ENCODE results near the gene ST6GALNAC1. TPM values are rescaled to one million over a fixed set of nuclear protein-coding genes. Genes with fewer than 3 reads are reported as not detected.

Gene ST6GALNAC1
- total and polyA plus RNA-seq, 2 of the 8 experiments (the other 6 are each of a cell fraction or from before 2014, with no cell fraction given) = not detected

GRCh38 chr17:76674600-76674999 lies 31.0 kb upstream of the ST6GALNAC1 start:
- H3K18ac ChIP-seq (ENCODE audit: extremely low read depth, low read length) = no peak overlapping the region
- H3K14ac ChIP-seq (ENCODE audit: insufficient read length) = no peak overlapping the region
- ChIA-PET POLR2A (ENCODE audit: partially characterized antibody) (no interaction called here), CTCF (ENCODE audit: partially characterized antibody) (interaction anchor here (1.3 to 2.5 kb wide), 2 partner anchors 9 to 21 kb away, joined by 3 to 9 read pairs; no protein-coding TSS in a partner anchor)
- no peak overlapping the region for H3K4ac ChIP-seq (replicated peaks; ENCODE audit: insufficient read length, low read depth, low read length)
- no peak overlapping the region for H2AK5ac ChIP-seq (ENCODE audit: low read depth, low read length)
- H3K56ac ChIP-seq (replicated peaks; ENCODE audit: insufficient read length, low read depth, low read length) = no peak overlapping the region
- no peaks in the 10 kb centered on the region for H3K79me1 ChIP-seq (ENCODE audit: low read depth, low read length)
- H2AFZ ChIP-seq (ENCODE audit: low read length) = no peak overlapping the region
- H3K23me2 ChIP-seq (ENCODE audit: low read depth, low read length) = peaks cover 10% of the 10 kb centered on the region
- WGBS, 2 experiments (ENCODE audit: extremely low coverage in 1 of 2, insufficient coverage in 1 of 2, insufficient read length in 1 of 2, insufficient replicate concordance in 2 of 2, low coverage in 1 of 2, low lambda C conversion rate in 2 of 2, missing lambda C conversion rate in 1 of 2) = 84% methylated on average over 5 of the region's 5 CpGs; no CpG with 5 or more reads in 1 of the 2 experiments
- H3K23ac ChIP-seq (ENCODE audit: insufficient read length) = no peak overlapping the region
- H4K8ac ChIP-seq (ENCODE audit: extremely low read depth, insufficient read depth, low read length) = no peak overlapping the region
- no peak overlapping the region for H4K91ac ChIP-seq (replicated peaks; ENCODE audit: insufficient read length, low read length)
- no peak overlapping the region for H3K4me3 ChIP-seq (ENCODE audit: extremely low read depth in 1 of 4, insufficient read depth in 2 of 4, low read depth in 3 of 4, low read length in 4 of 4)
- H3K9me3 ChIP-seq (ENCODE audit: insufficient read depth in 2 of 2, low read depth in 1 of 2, low read length in 1 of 2) = no peaks in the 10 kb centered on the region
- DNase-seq (ENCODE audit: low read depth in 1 of 2, low spot score in 2 of 2) = no peak
- peaks cover 0 to 2% of the 10 kb centered on the region in 2 experiments for H4K20me1 ChIP-seq (replicated peaks in 1 of 2; ENCODE audit: control insufficient read depth in 1 of 2, insufficient read depth in 2 of 2, low read length in 2 of 2)
- no peak overlapping the region for H3K27ac ChIP-seq (ENCODE audit: low read depth, low read length)
- no peak overlapping the region for H2BK20ac ChIP-seq (ENCODE audit: low read length)
- H3K36me3 ChIP-seq (ENCODE audit: control insufficient read depth in 2 of 4, insufficient read depth in 4 of 4, low read length in 3 of 4) = no peaks in the 10 kb centered on the region
- no peak for FAIRE-seq
- H4K5ac ChIP-seq (ENCODE audit: insufficient read length, low read depth, low read length) = no peak overlapping the region
- peaks cover 3 to 10% (median 8%) of the 10 kb centered on the region in 4 experiments for H3K4me1 ChIP-seq (replicated peaks in 1 of 4; ENCODE audit: control insufficient read depth in 3 of 4, insufficient read depth in 4 of 4, low read length in 3 of 4)
- no peak overlapping the region for H3K4me2 ChIP-seq (ENCODE audit: insufficient read depth in 1 of 2, low read depth in 2 of 2, low read length in 2 of 2)
- no peak overlapping the region for H2BK120ac ChIP-seq (replicated peaks; ENCODE audit: low read depth, low read length)
- H2BK12ac ChIP-seq (ENCODE audit: low read depth, low read length) = no peak overlapping the region
- TF ChIP-seq CBX5 (IDR thresholded peaks at IDR 0.05; ENCODE audit: low read depth, low read length) = no peak
- peak; percentile 59; the same call in 1 of the 2 replicates for TF ChIP-seq USF2 (IDR thresholded peaks at IDR 0.05; ENCODE audit: low read length)
- no peak for TF ChIP-seq CTBP2 (IDR thresholded peaks at IDR 0.05; ENCODE audit: borderline replicate concordance, insufficient read depth, insufficient read length, low read length)
- no peak for TF ChIP-seq POLR2A (IDR thresholded peaks at IDR 0.05; ENCODE audit: control extremely low read depth in 1 of 2, low read depth in 2 of 2, low read length in 2 of 2)
- TF ChIP-seq KDM1A (IDR thresholded peaks at IDR 0.05; ENCODE audit: borderline replicate concordance, low read length) = no peak
- TF ChIP-seq NRF1 (IDR thresholded peaks at IDR 0.05; ENCODE audit: low read depth, low read length) = no peak
- no peak for TF ChIP-seq KDM4A (IDR thresholded peaks at IDR 0.05; ENCODE audit: low read depth, low read length, severe bottlenecking)
- H2BK5ac ChIP-seq (ENCODE audit: low read depth, low read length) = no peak overlapping the region
- no peak overlapping the region for H3K9ac ChIP-seq (replicated peaks in 1 of 4; ENCODE audit: extremely low read depth in 1 of 4, low read depth in 3 of 4, low read length in 3 of 4)
- H3K27me3 ChIP-seq (replicated peaks in 1 of 4; ENCODE audit: control insufficient read depth in 3 of 4, extremely low read depth in 1 of 4, insufficient read depth in 3 of 4, low read length in 3 of 4) = no peaks in the 10 kb centered on the region
- no peak overlapping the region for H2BK15ac ChIP-seq (ENCODE audit: low read length)
- H3K79me2 ChIP-seq (ENCODE audit: control insufficient read depth in 1 of 2, insufficient read depth in 2 of 2, low read length in 2 of 2) = no peaks in the 10 kb centered on the region
